NB4 (cell line): ENCODE data around the gene RCL1.
A peak's percentile ranks its signal among the peaks of the same experiment; 100 is the strongest.
"Not testable (repeated sequence)": the region's sequence is repeated elsewhere in the genome, so short reads cannot be mapped to it uniquely, and the experiment has no call there.

Experiments
- DNase-seq: peaks from one replicate; pipeline ENCODE4 v3.0.0; 2010; ENCODE audit warnings: low read depth
- H3K4me3 ChIP-seq: one replicate; pipeline ENCODE4 v1.5.1; 2011; ENCODE audit warnings: mild to moderate bottlenecking, low read depth, low read length, moderate library complexity
- MAX ChIP-seq: IDR thresholded peaks from 2 replicates; pipeline ENCODE4 v1.6.1; 2011; ENCODE audit warnings: low read depth, low read length
- MYC ChIP-seq: IDR thresholded peaks from 2 replicates; pipeline ENCODE4 v1.6.1; 2011; ENCODE audit warnings: low read depth, low read length
- POLR2A ChIP-seq: IDR thresholded peaks from 2 replicates; pipeline ENCODE4 v1.6.1; 2011; ENCODE audit warnings: mild to moderate bottlenecking; ENCODE audit not compliant: insufficient read length; ENCODE audit errors: extremely low read depth
- TF ChIP-seq, protein P1 (sequence below): IDR thresholded peaks from one replicate; pipeline ENCODE4 v1.5.1; 2012; ENCODE audit warnings: low read depth, low read length

RCL1 gene

DNA sequence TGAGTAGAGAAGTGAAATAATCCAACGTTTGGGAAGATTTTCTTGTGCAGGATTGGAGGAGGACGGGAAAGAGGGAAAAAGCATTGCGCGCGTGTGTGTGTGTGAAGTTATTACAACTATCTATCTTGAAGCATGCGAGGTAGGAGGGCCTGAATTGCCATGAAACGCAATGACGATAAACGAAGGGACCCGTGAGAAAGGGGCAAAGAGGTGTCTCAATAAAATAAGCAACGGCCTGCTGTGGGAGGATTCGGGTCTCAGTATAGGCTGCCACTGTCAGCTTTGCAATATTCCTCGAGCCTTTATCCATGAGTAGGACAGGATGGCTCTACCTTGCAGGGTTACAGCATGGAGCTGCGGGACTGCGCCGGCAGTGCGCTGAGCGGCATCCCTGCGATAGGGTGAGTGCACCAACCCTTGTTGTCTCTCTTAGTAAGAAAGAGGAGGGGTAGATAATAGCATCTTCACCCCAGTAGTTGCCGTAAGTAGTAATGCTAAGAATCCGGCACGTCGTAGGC, 631 bp upstream of the RCL1 start:
- TF ChIP-seq MYC, result no peak
- peak; percentile 46; the same call in 1 of the 2 replicates for TF ChIP-seq MAX
- no peak for DNase-seq
- H3K4me3 ChIP-seq, result peak overlapping the region; percentile 70

DNA sequence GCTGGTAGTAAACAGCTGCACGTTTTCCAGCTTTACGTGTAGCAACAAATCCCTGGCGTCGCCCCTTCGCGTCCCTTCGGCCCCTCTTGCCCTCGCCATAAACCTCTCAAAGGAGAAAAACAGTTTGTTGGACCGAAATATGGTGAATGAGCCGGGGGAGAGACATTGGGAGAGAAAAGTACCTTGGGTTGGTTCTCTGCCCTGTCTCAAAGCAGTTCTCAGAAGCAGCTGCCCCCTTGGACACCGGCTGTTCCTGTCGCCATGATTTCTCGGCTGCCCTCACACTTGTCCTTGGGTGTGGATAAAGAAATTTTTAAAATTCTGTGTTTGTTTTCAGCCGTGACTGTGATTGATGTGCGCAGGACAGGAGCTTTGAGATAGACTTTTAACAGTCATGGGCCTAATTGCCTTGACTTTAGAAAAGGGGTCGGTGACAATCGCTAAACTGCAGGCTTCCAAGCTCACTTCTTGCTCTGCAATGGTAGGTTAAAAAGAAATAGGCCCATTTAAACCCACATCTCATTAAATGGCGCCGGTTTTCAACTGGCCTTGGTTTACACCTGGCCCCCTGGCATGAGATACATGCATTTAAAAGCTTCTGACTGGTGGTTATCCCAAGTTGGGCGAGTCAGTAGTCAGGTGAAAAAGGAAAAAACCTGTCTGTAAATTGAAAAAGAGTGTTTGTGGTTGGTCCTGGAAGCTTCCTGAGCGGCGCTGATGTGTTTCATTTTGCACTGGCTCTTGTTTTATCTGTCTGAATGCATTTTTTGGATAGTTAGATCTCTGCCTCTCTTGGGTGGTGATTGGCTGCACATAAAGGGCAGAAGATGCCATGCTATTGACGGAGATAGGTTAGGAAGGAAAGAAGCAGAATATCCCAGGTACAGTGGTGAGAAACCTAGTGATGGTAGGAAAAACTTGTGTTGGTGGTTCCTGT, 983 bp downstream of the RCL1 start:
- no peak for DNase-seq
- TF ChIP-seq MYC (no peak), MAX (peak; percentile 23; the same call in 1 of the 2 replicates), POLR2A (no peak)
- H3K4me3 ChIP-seq, result peak overlapping the region; percentile 81

DNA sequence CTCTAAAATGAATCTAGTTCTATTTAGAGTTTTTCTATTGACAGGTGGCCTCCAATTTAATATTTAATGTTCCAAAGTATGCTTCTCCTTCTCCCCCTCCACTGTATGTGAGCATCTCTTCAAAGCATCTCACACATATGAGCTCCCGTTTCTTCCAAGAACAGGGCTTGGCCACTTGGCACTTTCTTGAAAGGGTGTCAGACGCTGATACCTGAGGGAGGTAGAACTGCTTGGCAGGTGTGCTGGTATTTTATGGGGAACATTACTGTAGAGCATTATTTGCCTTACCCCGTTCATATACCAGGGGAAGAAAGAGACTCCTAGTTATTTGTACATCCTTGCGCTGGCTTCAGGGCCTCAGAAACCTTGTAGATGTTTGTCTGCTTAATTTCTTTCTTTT, 1.9 kb downstream of the RCL1 start:
- DNase-seq, result no peak
- H3K4me3 ChIP-seq, result peak overlapping the region; percentile 81
- TF ChIP-seq, protein P1, sequence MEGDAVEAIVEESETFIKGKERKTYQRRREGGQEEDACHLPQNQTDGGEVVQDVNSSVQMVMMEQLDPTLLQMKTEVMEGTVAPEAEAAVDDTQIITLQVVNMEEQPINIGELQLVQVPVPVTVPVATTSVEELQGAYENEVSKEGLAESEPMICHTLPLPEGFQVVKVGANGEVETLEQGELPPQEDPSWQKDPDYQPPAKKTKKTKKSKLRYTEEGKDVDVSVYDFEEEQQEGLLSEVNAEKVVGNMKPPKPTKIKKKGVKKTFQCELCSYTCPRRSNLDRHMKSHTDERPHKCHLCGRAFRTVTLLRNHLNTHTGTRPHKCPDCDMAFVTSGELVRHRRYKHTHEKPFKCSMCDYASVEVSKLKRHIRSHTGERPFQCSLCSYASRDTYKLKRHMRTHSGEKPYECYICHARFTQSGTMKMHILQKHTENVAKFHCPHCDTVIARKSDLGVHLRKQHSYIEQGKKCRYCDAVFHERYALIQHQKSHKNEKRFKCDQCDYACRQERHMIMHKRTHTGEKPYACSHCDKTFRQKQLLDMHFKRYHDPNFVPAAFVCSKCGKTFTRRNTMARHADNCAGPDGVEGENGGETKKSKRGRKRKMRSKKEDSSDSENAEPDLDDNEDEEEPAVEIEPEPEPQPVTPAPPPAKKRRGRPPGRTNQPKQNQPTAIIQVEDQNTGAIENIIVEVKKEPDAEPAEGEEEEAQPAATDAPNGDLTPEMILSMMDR, result no peak
- TF ChIP-seq MYC (no peak), MAX (no peak), POLR2A (no peak)

DNA sequence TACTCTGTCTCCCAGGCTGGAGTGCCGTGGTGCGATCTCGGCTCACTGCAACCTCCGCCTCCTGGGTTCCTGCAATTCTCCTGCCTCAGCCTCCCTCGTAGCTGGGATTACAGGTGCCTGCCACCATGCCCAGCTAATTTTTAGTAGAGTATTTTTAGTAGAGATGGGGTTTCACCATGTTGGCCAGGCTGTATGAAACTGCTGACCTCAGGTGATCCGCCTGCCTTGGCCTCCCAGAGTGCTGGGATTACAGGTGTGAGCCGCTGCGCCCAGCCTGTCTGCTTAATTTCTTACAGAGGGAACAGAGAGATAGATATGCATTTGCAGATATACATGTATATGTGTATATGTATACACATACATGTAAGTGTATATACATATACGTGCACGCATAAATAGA, 2.4 kb downstream of the RCL1 start:
- not testable (repeated sequence) for H3K4me3 ChIP-seq, DNase-seq

DNA sequence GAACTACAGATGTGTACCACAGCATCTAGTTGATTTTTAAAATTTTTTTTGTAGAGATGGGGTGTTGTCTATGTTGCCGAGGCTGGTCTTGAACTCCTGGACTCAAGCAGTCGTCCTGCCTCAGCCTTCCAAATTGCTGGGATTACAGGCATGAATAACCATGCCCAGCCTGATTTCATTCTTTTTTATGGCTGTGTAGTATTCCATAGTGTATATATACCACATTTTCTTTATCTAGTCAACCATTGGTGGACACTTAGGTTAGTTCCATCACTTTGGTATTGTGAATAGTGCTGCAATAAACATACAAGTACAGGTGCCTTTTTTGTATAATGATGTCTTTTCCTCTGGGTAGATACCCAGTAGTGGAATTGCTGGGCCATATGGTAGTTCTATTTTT, 3.8 kb downstream of the RCL1 start:
- TF ChIP-seq POLR2A, result no peak
- TF ChIP-seq, protein P1, result no peak
- TF ChIP-seq MYC, result no peak
- TF ChIP-seq MAX, result no peak
- H3K4me3 ChIP-seq, result no peak overlapping the region
- no peak for DNase-seq

DNA sequence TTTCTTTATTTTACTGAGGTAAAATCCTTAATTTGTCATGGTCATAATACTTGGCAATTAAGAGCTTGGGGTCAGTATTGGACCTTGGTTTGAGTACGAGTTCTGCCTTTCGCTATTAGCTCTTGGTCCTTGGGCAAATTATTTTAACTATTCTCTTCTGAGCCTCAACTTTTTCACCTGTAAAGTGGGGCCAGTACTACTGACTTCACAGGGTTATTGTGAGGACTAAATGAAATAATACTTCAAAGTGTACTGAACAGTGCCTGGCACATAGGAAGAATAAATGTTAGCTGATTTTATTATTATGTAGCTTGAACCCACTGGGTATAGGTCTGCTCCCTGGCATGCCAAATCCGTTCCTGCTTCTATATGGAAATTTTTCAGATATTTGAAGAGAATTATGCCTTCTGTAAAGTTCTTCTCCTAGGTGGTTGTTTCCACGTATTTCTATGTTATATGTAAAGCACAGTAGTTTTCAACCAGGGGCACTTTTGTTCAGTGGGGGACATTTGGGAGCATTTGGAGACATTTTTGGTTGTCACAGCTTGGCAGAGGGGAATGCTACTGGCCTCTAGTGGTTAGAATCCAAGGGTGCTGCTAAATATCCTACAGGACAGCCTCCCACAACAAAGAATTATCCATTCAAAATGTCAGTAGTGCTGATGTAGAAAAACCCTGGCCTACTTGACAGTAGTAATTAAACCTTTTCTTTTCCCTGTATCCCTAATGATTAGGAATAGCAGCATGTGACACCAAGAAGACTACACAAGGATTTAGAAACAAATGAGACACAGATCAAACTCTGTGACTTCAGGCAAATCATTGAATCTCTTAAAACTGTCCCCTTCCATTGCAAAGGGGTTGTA, 4.5 kb downstream of the RCL1 start:
- no peak overlapping the region for H3K4me3 ChIP-seq
- TF ChIP-seq POLR2A (no peak), MYC (peak; percentile 36; the same call in 1 of the 2 replicates), MAX (no peak)
- TF ChIP-seq, protein P1, result peak; percentile 96
- DNase-seq, result peak; percentile 75

DNA sequence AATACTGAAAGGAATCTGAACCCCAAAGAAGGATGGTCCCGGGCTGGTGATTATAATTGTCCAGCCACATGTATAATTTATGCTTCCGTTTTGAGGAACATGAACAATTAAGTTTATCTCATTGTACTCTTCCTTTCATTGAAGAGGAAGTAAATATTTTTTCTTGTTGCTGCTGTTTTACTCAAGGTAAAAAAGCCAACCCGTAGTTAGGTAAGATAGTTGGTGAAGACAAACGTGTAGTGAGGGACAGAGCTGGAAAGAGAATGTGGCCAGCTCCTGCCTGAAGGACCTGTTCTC, 5.1 kb downstream of the RCL1 start:
- DNase-seq, result peak; percentile 40
- no peak for TF ChIP-seq POLR2A
- 0 out of 2 replicates have a peak, but pooled peaks have one; percentile 5 for TF ChIP-seq MAX
- TF ChIP-seq, protein P1, result no peak
- TF ChIP-seq MYC, result 0 out of 2 replicates have a peak, but pooled peaks have one; percentile 21
- no peak overlapping the region for H3K4me3 ChIP-seq
